ENCODE results near the gene S100A8. TPM values are rescaled to one million over a fixed set of nuclear protein-coding genes. Genes with fewer than 3 reads are reported as not detected.
A peak's percentile ranks its signal among the peaks of the same experiment; 100 is the strongest.

S100A8 gene
- total RNA-seq, 1 donor from 2014 or later = 50.0 TPM

GRCh38 chr1:153432874-153433681 lies 42.2 kb upstream of the S100A8 start:
- DNase-seq (ENCODE audit: low read depth) (no peak), FAIRE-seq (no peak)
- TF ChIP-seq CTCF (IDR thresholded peaks at IDR 0.05; ENCODE audit: insufficient read depth, low read length, severe bottlenecking) = no peak
- peaks cover 9% of the 10 kb centered on the region for H3K27me3 ChIP-seq (ENCODE audit: control insufficient read depth, insufficient read depth, low read length)
- no peak overlapping the region for H3K4me3 ChIP-seq (ENCODE audit: low read depth, low read length)
- H3K36me3 ChIP-seq (ENCODE audit: control insufficient read depth, insufficient read depth, low read length) = no peaks in the 10 kb centered on the region

- H3K27me3 ChIP-seq (ENCODE audit: control insufficient read depth, insufficient read depth, low read length) = peaks cover 9% of the 10 kb centered on the region
- no peak overlapping the region for H3K4me3 ChIP-seq (ENCODE audit: low read depth, low read length)
- FAIRE-seq (no peak), DNase-seq (ENCODE audit: low read depth) (peak; percentile 13)
- no peaks in the 10 kb centered on the region for H3K36me3 ChIP-seq (ENCODE audit: control insufficient read depth, insufficient read depth, low read length)
- no peak for TF ChIP-seq CTCF (IDR thresholded peaks at IDR 0.05; ENCODE audit: insufficient read depth, low read length, severe bottlenecking)
These were observed 41.1 kb upstream of the S100A8 start for GRCh38 chr1:153431928-153432327.

- DNase-seq (ENCODE audit: low read depth) (no peak), FAIRE-seq (no peak)
- no peak overlapping the region for H3K4me3 ChIP-seq (ENCODE audit: low read depth, low read length)
- no peaks in the 10 kb centered on the region for H3K36me3 ChIP-seq (ENCODE audit: control insufficient read depth, insufficient read depth, low read length)
- peaks cover 9% of the 10 kb centered on the region for H3K27me3 ChIP-seq (ENCODE audit: control insufficient read depth, insufficient read depth, low read length)
- TF ChIP-seq CTCF (IDR thresholded peaks at IDR 0.05; ENCODE audit: insufficient read depth, low read length, severe bottlenecking) = no peak
These were observed 40.6 kb upstream of the S100A8 start for GRCh38 chr1:153431427-153431826.

DNA sequence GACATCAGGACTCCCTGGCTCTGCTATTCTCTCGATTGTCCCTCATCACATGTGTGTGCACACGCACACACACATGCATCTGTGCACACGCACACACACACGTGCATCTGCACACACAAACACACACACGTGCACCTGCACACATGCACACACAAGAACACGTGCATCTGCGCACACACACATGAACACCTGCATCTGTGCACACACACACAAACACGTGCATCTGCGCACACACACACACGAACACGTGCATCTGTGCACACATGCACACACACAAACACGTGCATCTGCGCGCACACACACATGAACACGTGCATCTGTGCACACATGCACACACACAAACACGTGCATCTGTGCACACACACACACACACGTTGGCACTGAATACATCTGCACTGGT lies 40.1 kb upstream of the S100A8 start:
- DNase-seq (ENCODE audit: low read depth) (no peak), FAIRE-seq (peak; percentile 93)
- Histone ChIP-seq H3K27me3 (ENCODE audit: control insufficient read depth, insufficient read depth, low read length) (peaks cover 9% of the 10 kb centered on the region), H3K36me3 (ENCODE audit: control insufficient read depth, insufficient read depth, low read length) (no peaks in the 10 kb centered on the region), H3K4me3 (ENCODE audit: low read depth, low read length) (no peak overlapping the region)
- no peak for TF ChIP-seq CTCF (IDR thresholded peaks at IDR 0.05; ENCODE audit: insufficient read depth, low read length, severe bottlenecking)

DNA sequence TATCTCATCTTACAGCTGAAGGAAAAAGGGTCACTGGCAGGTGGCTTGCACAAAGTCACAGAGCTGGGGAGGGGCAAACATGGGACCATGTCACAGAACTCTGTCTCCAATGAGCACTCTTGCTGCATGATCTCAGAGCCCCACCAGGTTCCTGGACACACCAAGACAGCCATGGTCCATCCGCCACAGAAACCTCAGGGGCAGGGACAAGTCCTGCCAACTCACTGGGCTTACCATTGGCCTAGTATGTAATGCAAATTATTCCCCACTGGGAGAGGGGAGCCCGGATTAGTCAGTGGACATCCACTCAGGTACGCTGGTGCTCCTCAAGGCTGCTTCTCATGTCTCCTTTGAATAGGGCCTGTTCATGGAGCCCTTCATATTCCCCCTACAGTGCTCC lies 39.7 kb upstream of the S100A8 start:
- no peak for DNase-seq (ENCODE audit: low read depth)
- H3K27me3 ChIP-seq (ENCODE audit: control insufficient read depth, insufficient read depth, low read length) = peaks cover 9% of the 10 kb centered on the region
- no peaks in the 10 kb centered on the region for H3K36me3 ChIP-seq (ENCODE audit: control insufficient read depth, insufficient read depth, low read length)
- no peak for FAIRE-seq
- no peak overlapping the region for H3K4me3 ChIP-seq (ENCODE audit: low read depth, low read length)
- no peak for TF ChIP-seq CTCF (IDR thresholded peaks at IDR 0.05; ENCODE audit: insufficient read depth, low read length, severe bottlenecking)

DNA sequence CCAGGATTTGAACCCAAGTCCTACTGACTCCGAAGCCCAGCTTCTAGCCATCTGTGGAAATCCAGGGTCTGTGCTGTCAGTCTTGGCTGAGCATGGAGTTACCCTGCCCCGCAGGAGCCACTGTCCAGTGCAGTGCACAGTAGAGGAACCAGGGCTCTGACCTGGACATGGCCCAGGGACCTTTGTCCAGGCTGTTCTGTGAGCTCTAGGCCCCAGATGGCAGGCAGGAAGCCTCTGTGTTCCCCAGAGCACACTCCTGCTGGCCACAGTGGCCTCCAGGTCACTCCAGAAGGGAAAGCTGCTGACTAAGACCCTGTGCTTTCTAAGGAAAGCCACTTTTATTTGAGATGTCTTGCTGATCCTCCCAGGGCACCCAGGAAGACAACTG lies 39.3 kb upstream of the S100A8 start:
- no peaks in the 10 kb centered on the region for H3K36me3 ChIP-seq (ENCODE audit: control insufficient read depth, insufficient read depth, low read length)
- FAIRE-seq = no peak
- no peak for DNase-seq (ENCODE audit: low read depth)
- TF ChIP-seq CTCF (IDR thresholded peaks at IDR 0.05; ENCODE audit: insufficient read depth, low read length, severe bottlenecking) = no peak
- H3K27me3 ChIP-seq (ENCODE audit: control insufficient read depth, insufficient read depth, low read length) = peaks cover 9% of the 10 kb centered on the region
- no peak overlapping the region for H3K4me3 ChIP-seq (ENCODE audit: low read depth, low read length)
